T1000 (cell line): Measurements from ENCODE around the gene COQ10B.
"Not testable (repeated sequence)": the region's sequence is repeated elsewhere in the genome, so short reads cannot be mapped to it uniquely, and the experiment has no call there.

Experiments used
- DNase-seq: peaks from one replicate; lab custom pipeline; 2025; ENCODE audit warnings: mixed read lengths; lab: John Stamatoyannopoulos, UW

COQ10B gene

DNA sequence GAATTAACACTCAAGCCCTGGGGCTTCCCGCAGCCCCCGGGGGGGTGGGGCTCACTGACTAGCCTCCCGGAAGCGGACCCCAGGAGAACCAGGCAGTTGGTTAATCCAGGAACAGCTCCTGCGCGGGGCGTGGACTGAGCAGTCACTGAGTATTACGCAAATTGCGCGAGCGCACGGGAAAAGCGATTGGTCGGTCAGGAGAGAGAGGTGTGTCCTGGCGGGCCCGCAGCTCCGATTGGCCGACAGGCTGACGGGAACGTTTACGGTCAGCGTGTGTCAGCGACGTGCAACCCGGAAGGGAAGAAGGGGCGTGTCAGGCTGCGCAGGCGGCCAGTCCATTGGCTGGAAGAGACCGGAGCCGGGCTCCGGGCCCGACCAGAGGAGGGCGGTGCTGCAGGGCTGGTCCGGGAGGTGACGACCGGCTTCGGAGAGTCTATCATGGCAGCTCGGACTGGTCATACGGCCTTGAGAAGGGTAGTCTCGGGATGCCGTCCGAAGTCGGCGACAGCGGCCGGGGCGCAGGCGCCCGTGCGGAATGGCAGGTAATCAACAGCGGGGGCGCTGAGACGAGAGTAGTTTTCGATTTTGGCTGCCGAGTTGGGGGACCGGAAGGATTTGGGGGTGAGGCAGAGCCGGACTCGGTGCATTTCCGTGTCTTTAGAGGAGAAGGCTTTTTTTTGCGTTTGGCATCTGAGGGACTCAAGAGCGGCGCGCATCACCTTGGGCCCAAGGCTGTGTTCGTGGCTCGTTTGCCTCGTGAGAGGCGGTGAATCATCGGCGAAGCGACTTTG lies at the start of gene COQ10B:
Gene COQ10B (plus strand): TSS at position 430 of the 791 bp plus-strand sequence. CDS start 9 bp downstream, at position 439.
- peak; percentile 99 for DNase-seq

DNA sequence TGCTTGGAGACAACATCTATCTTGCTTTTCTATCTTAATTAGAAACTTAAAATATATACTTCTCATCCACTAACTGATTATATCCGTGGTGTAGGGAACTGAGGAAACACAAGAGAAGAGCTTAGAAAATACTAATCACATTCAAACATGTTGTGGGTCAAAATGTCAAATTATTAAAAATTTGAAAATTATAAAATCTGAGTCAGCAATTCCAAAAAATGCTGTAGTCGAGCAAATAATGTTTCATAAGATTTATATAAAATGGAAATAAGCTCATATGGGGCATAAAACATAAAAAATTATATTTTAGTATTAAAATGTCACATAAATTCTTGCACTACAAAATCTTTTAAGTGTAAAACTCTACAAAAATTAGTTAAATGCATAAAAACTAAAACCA lies 47.8 kb upstream of the COQ10B start:
- no peak for DNase-seq

DNA sequence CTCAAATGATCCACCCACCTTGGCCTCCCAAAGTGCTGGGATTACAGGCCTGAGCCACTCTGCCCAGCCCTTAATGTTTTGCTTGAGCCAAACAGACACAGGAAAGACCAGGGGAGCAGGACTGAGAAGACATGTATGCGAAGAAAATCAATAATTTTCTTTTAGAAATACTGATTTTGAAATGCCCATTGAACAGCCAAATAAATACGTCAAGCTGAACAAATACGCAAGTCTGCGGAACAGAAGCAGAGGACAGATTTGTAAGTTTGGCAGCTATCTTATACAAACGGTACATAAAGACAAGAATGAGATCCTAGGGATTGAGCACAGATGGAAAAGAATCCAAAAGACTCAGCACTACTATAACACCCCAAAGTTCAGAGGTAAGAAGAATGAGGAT lies 39.3 kb upstream of the COQ10B start:
- DNase-seq: no peak

DNA sequence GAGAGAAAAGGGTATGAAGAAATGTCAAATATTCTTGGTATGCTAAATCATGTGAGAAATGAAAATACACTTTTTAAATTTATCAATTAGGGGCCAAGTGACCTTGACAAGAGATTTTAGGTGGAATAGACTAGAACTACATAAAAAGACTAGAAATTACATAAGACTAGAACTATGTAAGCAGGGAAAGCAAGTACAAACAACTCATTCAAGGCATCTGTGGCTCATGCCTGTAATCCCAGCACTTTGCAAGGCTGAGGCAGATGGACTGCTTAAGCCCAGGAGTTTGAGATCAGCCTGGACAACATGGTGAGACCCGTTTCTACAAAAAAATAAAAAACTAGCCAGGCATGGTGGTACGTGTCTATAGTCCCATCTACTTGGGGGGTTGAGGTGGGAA lies 38.8 kb upstream of the COQ10B start:
- no peak for DNase-seq

DNA sequence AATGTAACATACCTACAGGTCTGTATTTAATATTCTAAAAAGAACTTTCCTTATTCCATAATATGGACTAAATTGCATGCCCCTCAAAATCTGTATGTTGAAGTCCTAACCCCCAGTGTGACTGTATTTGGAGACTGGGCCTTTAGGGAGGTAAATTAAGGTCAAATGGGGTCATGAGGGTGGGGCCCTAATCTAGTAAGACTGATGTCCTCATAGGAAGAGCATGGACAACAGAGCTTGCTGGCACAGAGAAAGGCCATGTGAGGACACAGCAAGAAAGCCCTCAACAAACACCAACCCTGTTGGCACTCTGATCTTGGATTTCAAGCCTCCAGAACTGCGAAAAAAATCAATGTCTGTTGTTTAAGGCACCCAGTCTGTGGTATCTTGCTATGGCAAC lies 37.1 kb upstream of the COQ10B start:
- DNase-seq: no peak

DNA sequence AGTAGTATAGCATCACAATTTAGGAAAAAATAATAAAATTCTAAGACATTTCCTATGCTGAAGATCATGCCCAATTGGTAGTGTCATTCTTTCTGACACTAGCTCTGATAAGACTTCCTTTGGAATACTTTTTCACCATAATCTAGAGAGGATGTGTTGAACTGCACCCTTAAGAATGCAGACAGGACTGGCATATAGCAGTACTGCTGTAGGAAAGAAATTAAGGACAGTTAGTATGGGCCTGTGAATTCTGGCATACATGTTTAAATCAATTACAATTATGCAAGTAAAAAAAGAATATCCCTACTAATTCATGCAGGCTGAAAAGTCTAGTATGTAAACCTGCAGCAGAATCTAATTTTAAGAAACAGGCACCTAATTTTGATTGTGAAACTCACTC lies 33.9 kb upstream of the COQ10B start:
- no peak for DNase-seq

DNA sequence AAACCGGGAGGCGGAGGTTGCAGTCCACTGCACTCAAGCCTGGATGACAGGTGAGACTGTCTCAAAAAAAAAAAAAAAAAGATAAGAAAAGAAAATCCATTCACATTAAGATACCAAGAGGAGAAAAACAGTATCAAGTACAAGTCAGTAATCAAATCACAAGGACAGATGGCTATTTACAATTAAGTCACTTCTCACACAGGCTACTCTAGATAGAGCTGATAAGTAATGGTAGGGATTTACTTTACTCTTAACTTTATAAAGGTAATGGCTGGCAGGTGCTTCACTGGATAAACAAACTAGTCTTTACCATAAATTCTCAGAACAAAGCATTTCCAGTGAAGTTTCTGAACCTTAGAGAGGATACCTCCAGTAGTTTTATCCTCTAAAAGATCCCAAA lies 30.0 kb upstream of the COQ10B start:
- no peak for DNase-seq

DNA sequence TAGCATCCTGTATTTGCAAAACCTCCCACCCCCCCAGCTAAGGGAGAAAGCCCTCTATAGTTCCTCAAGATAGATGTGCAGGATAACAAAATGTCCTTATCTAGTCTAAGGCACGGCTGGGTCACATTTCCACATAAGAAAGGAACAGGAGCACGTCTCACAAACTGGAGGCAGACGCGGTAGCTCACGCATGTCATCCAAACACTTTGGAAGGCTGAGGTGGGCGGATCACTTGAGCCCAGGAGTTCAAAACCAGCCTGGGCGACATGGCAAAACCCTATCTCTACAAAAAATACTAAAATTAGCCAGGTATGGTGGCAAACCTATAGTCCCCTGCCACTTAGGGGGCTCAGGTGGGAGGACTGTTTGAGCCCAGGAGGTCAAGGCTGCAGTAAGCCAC lies 27.8 kb upstream of the COQ10B start:
- no peak for DNase-seq

DNA sequence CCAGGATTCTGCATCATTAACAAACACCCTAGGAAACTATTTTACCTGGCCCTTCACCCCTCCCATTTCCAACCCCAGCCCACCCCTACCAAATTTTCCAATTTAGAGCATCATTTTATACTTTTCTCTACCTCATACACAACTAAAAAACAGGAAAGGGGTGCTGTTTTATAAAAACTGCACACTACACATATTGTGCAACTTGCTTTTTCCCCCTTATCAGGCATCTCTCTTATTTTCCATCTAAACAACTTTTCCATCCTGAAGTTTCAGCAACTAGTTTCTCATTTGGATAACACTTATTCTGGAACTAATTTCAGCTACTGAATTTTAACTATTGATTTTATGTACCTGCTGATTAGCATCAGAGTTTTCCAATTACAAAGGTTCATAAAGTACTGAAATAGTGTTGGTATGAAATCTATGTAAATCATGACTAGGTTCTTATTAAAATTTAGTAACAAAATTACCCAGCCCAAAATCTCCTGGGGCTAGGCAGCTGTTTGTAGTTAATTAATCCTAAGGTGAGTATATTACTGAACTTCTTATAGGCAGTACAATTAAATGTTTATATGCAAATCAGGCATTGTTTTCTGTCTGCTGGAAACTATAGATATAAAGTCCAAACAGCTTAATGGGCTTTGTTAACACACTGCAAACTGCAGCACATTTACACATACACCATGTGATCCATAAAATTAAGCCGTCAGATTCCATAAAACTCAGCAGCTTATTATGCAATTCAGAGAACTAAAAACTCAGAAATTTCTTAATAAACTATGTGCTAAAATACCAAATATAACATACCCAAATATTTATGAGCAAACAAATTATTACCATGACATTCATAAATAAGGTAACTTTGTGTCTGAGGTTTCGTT lies 26.4 kb upstream of the COQ10B start:
- no peak for DNase-seq

DNA sequence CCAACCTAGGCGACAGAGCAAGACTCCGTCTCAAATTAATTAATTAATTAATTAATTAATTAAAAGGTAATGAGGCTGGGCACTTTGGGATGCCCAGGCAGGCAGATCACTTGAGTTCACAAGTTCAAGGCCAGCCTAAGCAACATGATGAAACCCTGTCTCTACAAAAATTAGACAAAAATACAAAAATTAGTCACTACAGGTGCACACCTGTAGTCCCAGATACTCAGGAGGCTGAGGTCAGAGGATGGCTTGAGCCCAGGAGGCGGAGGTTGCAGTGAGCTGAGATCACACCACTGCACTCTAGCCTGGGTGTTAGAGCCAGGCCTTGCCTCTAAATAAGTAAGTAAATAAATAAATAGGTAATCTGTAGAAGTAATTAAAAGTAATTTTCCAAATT lies 25.4 kb upstream of the COQ10B start:
- no peak for DNase-seq

DNA sequence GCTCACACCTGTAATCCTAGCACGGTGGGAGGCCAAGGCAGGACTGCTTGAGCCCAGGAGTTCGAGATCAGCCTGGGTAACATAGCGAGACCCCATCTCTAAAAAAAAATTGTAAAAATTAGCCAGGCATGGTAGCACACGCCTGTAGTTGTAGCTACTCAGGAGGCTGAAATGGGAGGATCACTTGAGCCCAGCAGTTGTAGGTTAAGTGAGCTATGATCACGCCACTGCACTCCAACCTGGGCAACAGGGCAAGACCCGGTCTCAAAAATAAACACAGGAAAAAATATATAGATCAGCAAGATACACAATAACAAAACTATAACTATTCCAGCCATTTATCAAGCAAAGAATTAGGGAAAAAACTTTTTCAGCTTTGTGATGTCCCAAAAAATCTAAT lies 21.5 kb upstream of the COQ10B start:
- DNase-seq: no peak

DNA sequence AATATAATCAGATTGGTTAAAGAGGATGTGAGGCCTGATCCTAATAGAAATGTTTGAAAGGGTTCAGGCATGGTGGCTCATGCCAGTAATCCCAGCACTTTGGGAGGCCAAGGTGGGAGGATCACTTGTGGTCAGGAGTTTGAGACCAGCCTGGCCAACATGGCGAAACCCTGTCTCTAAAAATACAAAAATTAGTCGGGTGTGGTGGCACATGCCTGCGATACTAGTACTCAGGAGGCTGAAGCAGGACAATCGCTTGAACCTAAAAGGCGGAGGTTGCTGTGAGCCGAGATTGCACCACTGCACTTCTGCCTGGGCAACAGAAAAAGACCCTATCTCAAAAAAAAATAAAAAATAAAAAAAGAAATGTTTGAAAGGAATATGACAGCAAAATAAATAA lies 20.8 kb upstream of the COQ10B start:
- DNase-seq: not testable (repeated sequence)

DNA sequence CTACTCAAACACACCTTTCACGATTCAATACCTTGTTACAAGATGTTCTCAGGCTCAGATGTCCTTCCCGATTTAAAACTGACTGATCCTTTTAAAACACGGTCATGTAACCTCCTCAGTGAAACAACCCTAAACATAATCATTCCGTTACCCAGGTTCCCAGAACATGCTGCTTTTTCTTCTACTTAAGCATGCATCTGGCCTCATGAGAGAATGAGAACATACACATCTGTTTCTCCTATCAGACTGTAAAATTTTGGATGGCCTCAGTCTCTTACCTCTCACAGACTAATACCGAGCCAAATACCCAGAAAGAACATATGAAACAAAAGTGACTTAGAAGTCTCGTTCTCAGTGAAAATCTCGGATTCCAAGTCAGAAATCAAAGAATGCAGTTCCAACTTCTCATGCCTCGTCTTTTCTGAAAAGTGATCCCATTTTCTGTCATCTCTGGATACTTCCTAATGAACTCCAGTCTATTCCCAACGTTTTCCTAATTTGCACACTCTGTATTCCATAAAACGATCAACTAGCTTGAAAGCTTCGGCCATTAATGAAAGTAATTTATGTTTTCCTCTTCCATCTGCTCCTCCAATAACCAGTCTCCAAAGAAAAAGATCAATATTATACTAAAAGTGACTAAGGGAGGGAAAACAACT lies 19.4 kb upstream of the COQ10B start:
- no peak for DNase-seq

DNA sequence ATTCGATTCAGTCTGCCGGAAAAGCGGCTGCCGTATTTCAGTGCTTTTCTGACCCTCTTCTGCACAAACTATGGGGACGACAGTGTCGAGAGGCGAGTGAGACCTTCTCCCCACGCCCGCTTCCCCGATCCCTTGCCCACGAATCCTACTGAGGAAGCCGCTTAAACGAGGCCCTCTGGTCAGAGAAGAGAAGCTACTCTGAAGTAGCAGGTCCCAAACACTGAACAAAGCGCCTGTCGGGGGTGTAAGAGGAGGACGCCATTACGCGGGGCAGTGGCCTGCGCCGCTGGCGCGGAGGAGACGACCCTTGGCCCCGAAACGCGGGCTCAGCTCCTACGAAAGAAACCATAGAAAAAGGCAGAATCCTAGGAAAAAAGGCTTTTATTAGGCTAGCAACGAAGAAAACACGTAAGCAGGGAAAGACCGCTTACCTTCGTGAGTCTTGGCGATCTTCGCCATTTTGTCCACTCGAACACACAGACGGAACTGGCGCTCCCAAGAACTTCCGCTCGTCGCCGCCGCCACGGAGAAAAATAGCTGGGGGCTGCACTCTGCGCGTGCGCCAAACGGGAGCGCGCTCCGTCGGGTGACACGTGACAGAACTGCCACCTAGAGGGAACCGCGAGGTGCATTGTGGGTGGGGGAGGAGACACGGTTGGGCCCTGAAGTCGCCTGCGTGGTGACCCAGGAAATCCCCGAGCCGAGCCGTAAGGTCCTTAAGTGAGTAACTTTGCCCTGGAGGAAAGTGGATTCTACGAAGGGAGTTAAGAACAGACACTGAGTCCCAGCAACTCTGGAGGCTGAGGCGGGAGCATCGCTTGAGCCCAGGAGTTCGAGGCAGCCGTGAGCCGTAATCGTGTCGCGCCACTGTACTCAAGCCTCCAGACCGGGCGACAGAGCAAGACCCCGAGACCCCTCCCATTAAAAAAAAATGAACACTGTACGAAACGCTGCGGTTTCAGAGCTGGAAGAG lies 18.5 kb upstream of the COQ10B start, which contains the start of gene SF3B1:
Gene SF3B1 (minus strand): TSS at position 488 of the 973 bp plus-strand sequence. CDS start 29 bp downstream, at position 459.
- DNase-seq: peak; percentile 94

DNA sequence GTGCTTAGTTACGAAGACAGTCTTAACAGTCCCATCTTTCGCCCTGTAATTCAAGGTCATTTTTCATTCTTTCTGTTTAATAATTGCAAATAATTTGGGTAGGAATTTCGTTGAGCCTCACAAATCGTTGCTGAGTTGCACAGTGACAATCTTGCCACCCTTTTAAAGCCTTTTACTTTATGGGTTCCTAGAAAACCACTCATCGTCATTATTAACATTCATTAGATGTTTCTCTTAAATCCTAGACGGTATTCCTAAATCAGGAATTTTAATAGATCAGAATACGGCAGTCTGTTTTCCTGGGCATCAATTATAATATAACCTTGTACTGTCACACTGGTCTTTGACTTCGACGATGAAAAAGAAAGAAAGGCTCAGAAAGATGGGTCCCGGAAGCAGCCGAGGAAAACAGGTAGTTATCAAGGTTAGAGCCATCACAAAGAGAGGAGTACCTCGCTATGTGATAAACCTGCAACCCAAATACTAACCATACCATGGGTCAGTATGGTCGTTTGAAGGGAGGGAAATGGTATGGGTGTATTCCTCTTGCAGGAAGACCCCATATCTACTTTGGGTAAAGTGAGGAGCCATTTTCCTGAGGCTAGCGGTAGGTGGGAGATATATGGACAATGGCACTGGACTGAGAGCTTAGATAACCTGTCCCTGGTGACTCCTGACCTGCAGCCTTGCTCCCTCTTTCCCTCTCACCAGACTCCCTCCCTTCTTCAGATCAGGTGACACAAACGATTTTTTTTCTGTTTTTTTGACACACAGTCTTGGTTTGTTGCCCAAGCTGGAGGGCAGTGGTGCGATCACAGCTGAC lies 17.5 kb upstream of the COQ10B start:
- DNase-seq: no peak

DNA sequence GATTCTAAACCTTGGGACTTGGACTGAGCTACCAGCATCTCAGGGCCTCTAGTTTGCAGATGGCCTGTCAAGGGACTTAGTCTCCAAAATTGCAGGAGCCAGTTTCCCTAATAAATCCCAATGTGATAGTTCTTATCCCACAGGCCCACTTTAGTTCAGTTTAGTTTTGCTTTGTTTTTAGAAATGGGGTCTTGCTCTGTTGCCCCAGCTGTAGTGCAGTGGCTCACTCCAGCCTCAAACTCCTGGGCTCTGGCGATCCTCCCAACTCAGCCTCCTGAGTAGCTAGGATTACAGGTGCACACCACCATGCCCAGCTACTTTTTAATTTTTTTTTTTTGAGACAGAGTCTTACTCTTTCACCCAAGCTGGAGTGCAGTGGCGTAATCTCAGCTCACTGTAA lies 16.0 kb upstream of the COQ10B start:
- DNase-seq: no peak

DNA sequence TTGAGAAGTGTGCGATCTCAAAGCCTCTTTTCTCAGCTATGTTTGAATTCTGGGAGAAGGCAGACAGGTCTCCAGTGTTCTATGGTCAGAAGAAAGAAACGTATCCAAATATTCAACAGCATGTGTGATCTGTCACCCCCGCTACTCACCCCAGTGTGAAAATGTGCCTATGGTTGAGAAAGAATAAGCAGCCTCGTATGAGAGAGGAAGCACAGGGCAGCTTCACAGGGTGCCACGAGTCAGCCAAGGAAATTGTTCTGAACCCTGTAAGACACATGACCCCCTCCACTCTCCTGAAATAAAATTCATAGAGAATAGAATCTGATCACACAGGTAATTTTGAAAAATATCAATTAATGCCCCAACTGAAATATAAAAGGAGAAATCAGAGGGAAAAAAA lies 10.5 kb upstream of the COQ10B start:
- no peak for DNase-seq

DNA sequence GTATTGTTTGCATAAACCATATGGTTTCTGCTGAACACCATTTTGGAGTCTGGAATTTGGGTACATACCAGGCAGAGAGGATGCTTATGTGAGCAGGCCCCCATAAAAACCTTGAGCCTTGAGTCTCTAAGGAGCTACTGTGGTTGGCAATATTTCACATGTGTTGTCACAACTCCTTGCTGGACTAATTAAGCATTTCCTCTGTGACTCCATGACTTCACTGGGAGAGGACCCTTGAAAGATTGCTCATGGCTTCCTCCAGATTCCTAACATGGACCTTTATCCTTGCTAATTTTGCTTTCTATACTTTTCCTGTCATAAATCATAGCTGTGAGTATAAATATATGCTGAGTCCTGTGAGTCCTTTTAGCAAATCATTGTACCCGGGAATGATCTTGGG lies 7.6 kb upstream of the COQ10B start:
- DNase-seq: no peak

DNA sequence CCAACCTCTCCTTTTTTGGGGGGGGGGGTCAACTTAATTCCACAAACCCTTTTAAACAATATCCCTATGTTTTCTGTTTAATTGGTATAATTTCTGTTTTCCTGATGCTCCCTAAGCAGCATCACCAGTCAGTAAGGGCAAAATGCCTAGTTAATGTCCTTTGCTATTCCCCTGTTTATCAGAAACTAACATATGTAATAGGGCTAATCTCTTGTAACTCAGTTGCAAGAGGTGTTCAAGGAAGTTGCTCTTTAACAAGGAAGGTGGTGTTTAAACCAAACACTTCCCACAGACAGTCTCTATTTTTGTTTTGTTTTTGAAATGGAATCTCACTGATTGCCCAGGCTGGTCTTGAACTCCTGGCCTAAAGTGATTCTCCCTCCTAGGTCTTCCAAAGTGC lies 6.5 kb upstream of the COQ10B start:
- DNase-seq: no peak

DNA sequence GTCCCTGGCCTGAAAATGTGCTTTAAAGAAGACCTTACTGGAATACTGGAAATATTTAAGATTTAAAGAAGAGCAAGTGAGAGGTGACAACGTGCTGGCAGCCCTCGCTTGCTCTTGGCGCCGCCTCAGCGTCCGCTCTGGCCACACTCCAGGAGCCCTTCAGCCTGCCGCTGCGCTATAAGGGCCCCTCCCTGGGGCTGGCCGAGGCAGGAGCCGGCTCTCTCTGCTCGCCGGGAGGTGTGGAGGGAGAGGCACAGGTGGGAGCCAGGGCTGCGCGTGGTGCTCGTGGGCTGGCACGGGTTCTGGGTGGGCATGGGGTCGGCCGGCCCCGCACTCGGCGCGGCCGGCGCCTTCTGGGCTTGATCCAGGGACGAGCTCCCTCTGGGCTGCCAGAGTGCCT lies 2.9 kb upstream of the COQ10B start:
- no peak for DNase-seq
